Measurements from ENCODE around the gene FHIP1A. TPM values are rescaled to one million over a fixed set of nuclear protein-coding genes. Genes with fewer than 3 reads are reported as not detected.

FHIP1A gene
- total RNA-seq, 1 experiment from 2014 or later, result 24.9 TPM

- H3K9me3 ChIP-seq (ENCODE audit: control insufficient read depth, low read depth, low read length), result no peaks in the 10 kb centered on the region
- H3K4me1 ChIP-seq (ENCODE audit: insufficient read depth, low read length), result peaks cover 11% of the 10 kb centered on the region
- DNase-seq, result no peak
- no peak overlapping the region for H2BK15ac ChIP-seq (ENCODE audit: low read depth, low read length)
- 100% methylated on average over 1 of the region's 3 CpGs for WGBS (ENCODE audit: extremely low coverage, insufficient read length, low lambda C conversion rate)
- H3K4me1 Mint-ChIP-seq, result peaks cover 62 to 65% of the 10 kb centered on the region in 2 experiments
- no peak overlapping the region for H3K56ac ChIP-seq (ENCODE audit: insufficient read length, low read depth, low read length)
- no peak overlapping the region for H2BK120ac ChIP-seq (ENCODE audit: low read depth, low read length, poor library complexity, severe bottlenecking)
- H3K14ac ChIP-seq (ENCODE audit: insufficient read depth, low read length), result no peak overlapping the region
- H3K79me2 ChIP-seq (ENCODE audit: insufficient read depth, low read length), result peaks cover 5% of the 10 kb centered on the region; the same call in 1 of the 2 replicates
- no peaks in the 10 kb centered on the region for H3K79me1 ChIP-seq (ENCODE audit: insufficient read depth, low read depth, low read length, poor library complexity, severe bottlenecking)
- no peak overlapping the region for H2AFZ ChIP-seq (ENCODE audit: low read length)
- H3K27me3 Mint-ChIP-seq (ENCODE audit: low read depth), result no peaks in the 10 kb centered on the region
- TF ChIP-seq CTCF (conservative IDR thresholded peaks at IDR 0.05), result no peak
- H2BK20ac ChIP-seq (ENCODE audit: low read depth, low read length, poor library complexity, severe bottlenecking), result no peak overlapping the region
- H3K23ac ChIP-seq (ENCODE audit: insufficient read length, low read depth, low read length), result no peak overlapping the region
- no peak overlapping the region for H3K27ac ChIP-seq (ENCODE audit: insufficient read length, low read depth, low read length)
- peaks cover 1 to 12% (median 5%) of the 10 kb centered on the region in 3 experiments; a peak in 5 of 7 replicates for H3K36me3 Mint-ChIP-seq (ENCODE audit: insufficient read depth in 1 of 3, low read depth in 3 of 3)
- H3K23me2 ChIP-seq (ENCODE audit: insufficient read length, low read depth, low read length, poor library complexity, severe bottlenecking), result no peaks in the 10 kb centered on the region
- H4K20me1 ChIP-seq (ENCODE audit: control insufficient read depth, insufficient read depth, insufficient read length), result no peaks in the 10 kb centered on the region
- H3K4ac ChIP-seq (ENCODE audit: low read depth, low read length), result no peak overlapping the region
- H4K91ac ChIP-seq (ENCODE audit: insufficient read length, low read depth, low read length), result no peak overlapping the region
- H3K9me3 Mint-ChIP-seq, result peaks cover 5 to 6% of the 10 kb centered on the region in 2 experiments
- H3K18ac ChIP-seq (ENCODE audit: insufficient read length, low read depth, low read length), result no peak overlapping the region
- H2BK5ac ChIP-seq (ENCODE audit: insufficient read length, low read length), result no peak overlapping the region
- H4K8ac ChIP-seq (replicated peaks; ENCODE audit: insufficient read length, low read depth, low read length), result no peak overlapping the region
- H3K9ac ChIP-seq (ENCODE audit: extremely low read depth, insufficient read length, low read length), result no peak overlapping the region
- no peak overlapping the region for H3K4me2 ChIP-seq (ENCODE audit: insufficient read depth, insufficient read length, low read length)
- no peak overlapping the region for H3K27ac Mint-ChIP-seq
- no peak overlapping the region for H3T11ph ChIP-seq (ENCODE audit: low read length)
- no peak overlapping the region for H2AK5ac ChIP-seq (ENCODE audit: insufficient read length, low read length)
- no peak overlapping the region for H4K5ac ChIP-seq (ENCODE audit: insufficient read length, low read depth, low read length)
- H3K4me3 Mint-ChIP-seq, result no peak overlapping the region
- H3K27me3 ChIP-seq (ENCODE audit: insufficient read depth, low read length), result no peaks in the 10 kb centered on the region
- H2BK12ac ChIP-seq (ENCODE audit: insufficient read length, low read depth, low read length), result no peak overlapping the region
These were observed 19.4 kb downstream of the FHIP1A start for GRCh38 chr4:151428346-151428745.

Measured in H9 (cell line).